SK-N-SH treated with all-trans-retinoic acid at 6 μM for 48 hours (cell line): Measurements from ENCODE around the gene BCAS4.

Source experiments
- BACH2 ChIP-seq: fragments of 250-450 bp; sonication (Bioruptor Pico); IDR thresholded peaks from 2 replicates; pipeline ENCODE4 v1.9.0; 2021; ENCODE audit warnings: mild to moderate bottlenecking, borderline replicate concordance
- CREB5 ChIP-seq: fragments of 250-450 bp; sonication (Bioruptor Pico); IDR thresholded peaks from 2 replicates; pipeline ENCODE4 v1.5.1; 2020; ENCODE audit warnings: low read depth, mild to moderate bottlenecking, moderate library complexity
- TF ChIP-seq, protein P1 (sequence below): fragments of 250-450 bp; sonication (Bioruptor Pico); IDR thresholded peaks from 2 replicates; pipeline ENCODE4 v1.8.0; 2020; ENCODE audit warnings: mild to moderate bottlenecking, moderate library complexity, borderline replicate concordance

DNA sequence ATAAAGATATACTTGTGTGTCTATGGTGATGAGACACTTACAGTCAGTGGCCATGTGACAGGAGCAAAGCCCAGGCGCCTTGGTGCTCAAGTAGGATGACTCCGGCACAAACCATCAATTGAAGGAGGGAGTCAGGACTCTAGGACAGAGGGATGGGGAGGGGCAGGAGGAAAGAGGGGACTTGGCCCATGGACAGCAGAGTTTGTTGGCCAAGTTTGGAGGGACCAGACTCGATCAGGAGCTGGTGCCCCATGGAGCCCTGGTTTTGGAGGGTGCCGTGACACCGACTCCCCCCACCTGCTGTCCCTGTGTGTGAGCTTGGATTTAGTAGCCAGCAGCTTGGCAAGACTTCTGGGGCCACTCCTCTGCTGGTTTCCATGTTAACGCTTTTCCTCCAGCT lies 70.3 kb downstream of the BCAS4 start:
- TF ChIP-seq BACH2 (no peak), CREB5 (CRISPR knock-in tag) (no peak)
- TF ChIP-seq, protein P1, sequence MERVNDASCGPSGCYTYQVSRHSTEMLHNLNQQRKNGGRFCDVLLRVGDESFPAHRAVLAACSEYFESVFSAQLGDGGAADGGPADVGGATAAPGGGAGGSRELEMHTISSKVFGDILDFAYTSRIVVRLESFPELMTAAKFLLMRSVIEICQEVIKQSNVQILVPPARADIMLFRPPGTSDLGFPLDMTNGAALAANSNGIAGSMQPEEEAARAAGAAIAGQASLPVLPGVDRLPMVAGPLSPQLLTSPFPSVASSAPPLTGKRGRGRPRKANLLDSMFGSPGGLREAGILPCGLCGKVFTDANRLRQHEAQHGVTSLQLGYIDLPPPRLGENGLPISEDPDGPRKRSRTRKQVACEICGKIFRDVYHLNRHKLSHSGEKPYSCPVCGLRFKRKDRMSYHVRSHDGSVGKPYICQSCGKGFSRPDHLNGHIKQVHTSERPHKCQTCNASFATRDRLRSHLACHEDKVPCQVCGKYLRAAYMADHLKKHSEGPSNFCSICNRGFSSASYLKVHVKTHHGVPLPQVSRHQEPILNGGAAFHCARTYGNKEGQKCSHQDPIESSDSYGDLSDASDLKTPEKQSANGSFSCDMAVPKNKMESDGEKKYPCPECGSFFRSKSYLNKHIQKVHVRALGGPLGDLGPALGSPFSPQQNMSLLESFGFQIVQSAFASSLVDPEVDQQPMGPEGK (CRISPR knock-in tag), result no peak
